ENCODE measurements around the gene VPS8. TPM values are rescaled to one million over a fixed set of nuclear protein-coding genes. Genes with fewer than 3 reads are reported as not detected.

The VPS8 gene
- total RNA-seq, 2 donors from 2014 or later, result 49.7 to 70.0 TPM

DNA sequence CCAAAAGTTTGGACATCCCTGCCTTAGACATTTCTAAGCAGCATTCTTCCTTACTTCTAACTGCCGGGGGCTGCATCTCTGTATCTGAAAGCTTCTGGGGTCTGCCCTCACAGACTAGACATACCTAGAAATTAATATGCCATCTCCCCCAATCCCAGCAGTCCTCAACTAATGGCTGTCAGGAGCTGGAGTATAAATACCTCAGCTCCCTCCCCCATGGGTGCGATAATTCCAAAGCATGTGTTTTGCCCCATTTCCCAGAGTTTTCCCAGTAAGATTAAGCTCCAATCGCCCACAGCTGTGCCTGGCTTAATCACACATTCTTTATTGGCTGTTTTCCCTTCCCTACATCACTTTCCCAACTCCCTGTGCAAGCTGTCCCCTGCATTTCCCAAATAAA, 13.8 kb upstream of the VPS8 start:
- H3K4me1 Mint-ChIP-seq, result peaks cover 36% of the 10 kb centered on the region
- H3K4me3 Mint-ChIP-seq, result no peak overlapping the region
- no peak overlapping the region for H3K4me3 ChIP-seq (ENCODE audit: low read length)
- no peak for DNase-seq
- TF ChIP-seq, protein P1, sequence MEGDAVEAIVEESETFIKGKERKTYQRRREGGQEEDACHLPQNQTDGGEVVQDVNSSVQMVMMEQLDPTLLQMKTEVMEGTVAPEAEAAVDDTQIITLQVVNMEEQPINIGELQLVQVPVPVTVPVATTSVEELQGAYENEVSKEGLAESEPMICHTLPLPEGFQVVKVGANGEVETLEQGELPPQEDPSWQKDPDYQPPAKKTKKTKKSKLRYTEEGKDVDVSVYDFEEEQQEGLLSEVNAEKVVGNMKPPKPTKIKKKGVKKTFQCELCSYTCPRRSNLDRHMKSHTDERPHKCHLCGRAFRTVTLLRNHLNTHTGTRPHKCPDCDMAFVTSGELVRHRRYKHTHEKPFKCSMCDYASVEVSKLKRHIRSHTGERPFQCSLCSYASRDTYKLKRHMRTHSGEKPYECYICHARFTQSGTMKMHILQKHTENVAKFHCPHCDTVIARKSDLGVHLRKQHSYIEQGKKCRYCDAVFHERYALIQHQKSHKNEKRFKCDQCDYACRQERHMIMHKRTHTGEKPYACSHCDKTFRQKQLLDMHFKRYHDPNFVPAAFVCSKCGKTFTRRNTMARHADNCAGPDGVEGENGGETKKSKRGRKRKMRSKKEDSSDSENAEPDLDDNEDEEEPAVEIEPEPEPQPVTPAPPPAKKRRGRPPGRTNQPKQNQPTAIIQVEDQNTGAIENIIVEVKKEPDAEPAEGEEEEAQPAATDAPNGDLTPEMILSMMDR (conservative IDR thresholded peaks at IDR 0.05), result no peak
- H3K4me1 ChIP-seq (ENCODE audit: control insufficient read depth, insufficient read depth, low read length), result peaks cover 11% of the 10 kb centered on the region
- no peaks in the 10 kb centered on the region for H3K36me3 Mint-ChIP-seq (ENCODE audit: low read depth)
- H3K27ac ChIP-seq (ENCODE audit: low read depth, low read length), result no peak overlapping the region
- no peak overlapping the region for H3K27ac Mint-ChIP-seq
- peaks cover 5% of the 10 kb centered on the region for H3K9me3 ChIP-seq (ENCODE audit: control insufficient read depth, low read length)
- H3K36me3 ChIP-seq (ENCODE audit: control insufficient read depth, insufficient read depth, low read length), result no peaks in the 10 kb centered on the region
- no peak overlapping the region for H3K9ac ChIP-seq (ENCODE audit: extremely low read depth, low read length, poor library complexity, severe bottlenecking)
- H3K27me3 ChIP-seq (ENCODE audit: control insufficient read depth, insufficient read depth, low read length, poor library complexity, severe bottlenecking), result no peaks in the 10 kb centered on the region
- WGBS, 2 experiments (ENCODE audit: insufficient coverage in 1 of 2, insufficient read length in 1 of 2), result 92 to 94% methylated on average over 3 of the region's 3 CpGs
- no peaks in the 10 kb centered on the region for H3K27me3 Mint-ChIP-seq (ENCODE audit: insufficient read depth)
- H3K9me3 Mint-ChIP-seq, result peaks cover 6% of the 10 kb centered on the region

DNA sequence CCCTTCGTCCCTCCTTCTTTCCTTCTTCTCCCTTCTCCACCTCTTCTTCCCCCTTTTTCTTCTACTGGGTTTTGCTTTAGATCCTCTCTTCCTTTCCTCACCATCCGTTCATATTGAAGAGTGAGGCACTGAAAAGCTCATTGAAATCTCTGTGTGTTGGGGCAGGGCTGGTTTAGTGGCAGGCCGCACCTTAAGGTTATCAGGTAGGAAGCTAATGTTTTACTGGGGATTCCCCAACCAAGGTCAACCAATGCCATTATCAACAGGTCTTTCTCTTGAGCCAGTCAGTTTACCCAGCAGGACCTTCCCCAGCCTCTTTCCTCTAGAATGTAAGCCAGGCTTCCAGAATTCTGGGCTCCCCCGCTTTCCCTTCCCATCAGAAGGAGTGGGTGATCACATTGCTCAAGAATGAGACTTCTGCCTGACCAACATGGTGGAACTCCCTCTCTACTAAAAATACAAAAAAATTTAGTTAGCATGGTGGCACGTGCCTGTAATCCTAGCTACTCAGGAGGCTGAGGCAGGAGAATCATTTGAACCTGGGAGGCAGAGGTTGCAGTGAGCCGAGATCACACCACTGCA, 11.5 kb upstream of the VPS8 start:
- peaks cover 28% of the 10 kb centered on the region for H3K4me1 Mint-ChIP-seq
- H3K4me3 Mint-ChIP-seq, result peak overlapping the region; percentile 1
- Histone ChIP-seq H3K9ac (ENCODE audit: extremely low read depth, low read length, poor library complexity, severe bottlenecking) (no peak overlapping the region), H3K36me3 (ENCODE audit: control insufficient read depth, insufficient read depth, low read length) (no peaks in the 10 kb centered on the region), H3K27me3 (ENCODE audit: control insufficient read depth, insufficient read depth, low read length, poor library complexity, severe bottlenecking) (no peaks in the 10 kb centered on the region), H3K4me3 (ENCODE audit: low read length) (peak overlapping the region; percentile 8), H3K27ac (ENCODE audit: low read depth, low read length) (no peak overlapping the region), H3K4me1 (ENCODE audit: control insufficient read depth, insufficient read depth, low read length) (peaks cover 11% of the 10 kb centered on the region), H3K9me3 (ENCODE audit: control insufficient read depth, low read length) (peaks cover 5% of the 10 kb centered on the region)
- TF ChIP-seq, protein P1 (conservative IDR thresholded peaks at IDR 0.05), result no peak
- no peak overlapping the region for H3K27ac Mint-ChIP-seq
- peaks cover 2% of the 10 kb centered on the region for H3K27me3 Mint-ChIP-seq (ENCODE audit: insufficient read depth)
- H3K9me3 Mint-ChIP-seq, result peaks cover 6% of the 10 kb centered on the region
- no peak for DNase-seq
- no peaks in the 10 kb centered on the region for H3K36me3 Mint-ChIP-seq (ENCODE audit: low read depth)
- WGBS, 2 experiments (ENCODE audit: insufficient coverage in 1 of 2, insufficient read length in 1 of 2), result 80 to 86% methylated on average over 1 to 6 of the region's 6 CpGs

DNA sequence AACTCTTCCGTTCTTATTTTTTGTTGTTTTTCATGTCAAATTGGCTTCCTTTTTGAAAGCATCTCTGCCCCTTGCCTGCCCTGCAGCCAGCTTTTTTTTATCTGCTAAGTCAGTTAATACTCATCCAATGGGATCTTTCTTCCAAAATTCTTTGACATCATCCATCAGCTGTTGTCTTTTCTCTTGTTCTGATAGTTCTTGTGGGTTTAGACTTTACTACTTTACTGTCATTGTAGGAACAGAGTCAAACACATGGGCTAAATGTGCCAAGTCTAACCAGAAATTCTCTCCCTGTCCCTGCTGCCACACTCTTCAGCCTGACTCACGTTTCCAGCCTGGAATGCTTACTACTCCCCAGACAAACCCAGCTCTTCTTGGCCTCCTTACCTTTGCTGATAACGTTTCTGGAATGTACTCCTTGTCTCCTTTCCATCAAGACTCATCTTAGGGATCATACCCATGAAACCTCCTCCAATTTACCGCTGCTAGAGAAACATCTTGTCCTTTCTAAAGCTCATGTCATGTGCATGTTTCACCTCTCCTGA, 10.7 kb upstream of the VPS8 start:
- Histone ChIP-seq H3K27ac (ENCODE audit: low read depth, low read length) (no peak overlapping the region), H3K27me3 (ENCODE audit: control insufficient read depth, insufficient read depth, low read length, poor library complexity, severe bottlenecking) (peaks cover 4% of the 10 kb centered on the region), H3K9ac (ENCODE audit: extremely low read depth, low read length, poor library complexity, severe bottlenecking) (no peak overlapping the region), H3K4me3 (ENCODE audit: low read length) (no peak overlapping the region), H3K9me3 (ENCODE audit: control insufficient read depth, low read length) (peaks cover 5% of the 10 kb centered on the region), H3K36me3 (ENCODE audit: control insufficient read depth, insufficient read depth, low read length) (no peaks in the 10 kb centered on the region), H3K4me1 (ENCODE audit: control insufficient read depth, insufficient read depth, low read length) (peaks cover 11% of the 10 kb centered on the region)
- Mint-ChIP-seq H3K36me3 (ENCODE audit: low read depth) (no peaks in the 10 kb centered on the region), H3K27ac (no peak overlapping the region), H3K9me3 (peaks cover 6% of the 10 kb centered on the region), H3K4me3 (no peak overlapping the region), H3K4me1 (peaks cover 23% of the 10 kb centered on the region), H3K27me3 (ENCODE audit: insufficient read depth) (peaks cover 5% of the 10 kb centered on the region)
- no peak for DNase-seq
- 77 to 78% methylated on average over 4 of the region's 4 CpGs for WGBS, 2 experiments (ENCODE audit: insufficient coverage in 1 of 2, insufficient read length in 1 of 2)
- TF ChIP-seq, protein P1 (conservative IDR thresholded peaks at IDR 0.05), result no peak
